Immature natural killer cell (primary cell): ENCODE data around the gene SLCO3A1. TPM values are rescaled to one million over a fixed set of nuclear protein-coding genes. Genes with fewer than 3 reads are reported as not detected.
A peak's percentile ranks its signal among the peaks of the same experiment; 100 is the strongest.

Source experiments
- DNase-seq, 3 donors: peaks; one replicate each; pipeline ENCODE4 v3.0.0; 2022; ENCODE audit warnings: mixed read lengths in 1 of 3
- H3K27ac Mint-ChIP-seq, 6 donors: one replicate each; pipeline ENCODE4 v1.8.0; 2020; ENCODE audit warnings: mixed read lengths in 6 of 6, mild to moderate bottlenecking in 5 of 6, inconsistent platforms in 4 of 6, moderate library complexity in 3 of 6
- H3K27me3 Mint-ChIP-seq, 3 donors: one replicate each; pipeline ENCODE4 v1.8.0; 2020 to 2021; ENCODE audit warnings: low read depth in 3 of 3, mild to moderate bottlenecking in 3 of 3, mixed read lengths in 3 of 3, moderate library complexity in 3 of 3, inconsistent platforms in 1 of 3
- H3K36me3 Mint-ChIP-seq, 3 donors: one replicate each; pipeline ENCODE4 v1.8.0; 2020; ENCODE audit warnings: mixed read lengths in 3 of 3, inconsistent platforms in 2 of 3, mild to moderate bottlenecking in 2 of 3
- H3K4me1 Mint-ChIP-seq, 2 donors: one replicate each; pipeline ENCODE4 v1.8.0; 2020; ENCODE audit warnings: inconsistent platforms in 2 of 2, mild to moderate bottlenecking in 2 of 2, mixed read lengths in 2 of 2, moderate library complexity in 1 of 2
- H3K4me3 Mint-ChIP-seq, 5 donors: one replicate each; pipeline ENCODE4 v1.8.0; 2020; ENCODE audit warnings: mild to moderate bottlenecking in 5 of 5, mixed read lengths in 5 of 5, inconsistent platforms in 3 of 5, moderate library complexity in 3 of 5
- H3K9me3 Mint-ChIP-seq, 6 donors: one replicate each; pipeline ENCODE4 v1.8.0; 2020; ENCODE audit warnings: mild to moderate bottlenecking in 6 of 6, mixed read lengths in 6 of 6, inconsistent platforms in 4 of 6, moderate library complexity in 3 of 6
- polyA plus RNA-seq, 3 donors: library from polyadenylated mRNA; unstranded; fragments of 300-500 nt; fragmentation: Illumina TruSeq; gene quantifications; one replicate each; pipeline ENCODE4 v1.2.3, GENCODE V29; 2021

The SLCO3A1 gene
- polyA plus RNA-seq, 3 donors from 2014 or later = 17.0 to 41.3 (median 30.2) TPM

DNA sequence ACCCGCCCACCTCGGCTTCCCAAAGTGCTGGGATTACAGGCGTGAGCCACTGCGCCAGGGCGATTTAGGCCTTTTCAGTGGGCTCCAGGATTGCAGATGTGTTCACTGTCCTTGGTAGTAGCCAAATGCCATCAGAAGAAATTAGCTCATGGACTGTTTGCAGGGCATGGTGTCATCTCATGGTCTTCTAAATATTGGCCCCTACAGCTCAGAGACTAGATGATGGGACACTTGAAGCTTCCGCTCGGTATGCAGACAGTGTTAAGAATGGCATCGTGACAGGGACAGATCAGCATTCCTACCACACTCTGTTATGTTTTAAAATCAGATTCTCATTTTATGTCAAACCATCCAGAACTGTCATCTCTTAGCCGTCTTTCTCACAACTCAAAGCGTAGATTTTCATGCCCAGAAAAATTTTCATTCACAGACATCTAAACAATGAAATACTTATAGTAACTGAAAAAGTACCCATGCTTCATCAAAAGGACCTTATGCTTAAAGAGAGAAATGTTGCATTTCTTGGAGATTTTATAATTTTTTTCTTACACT is 24.9 kb downstream of the SLCO3A1 start:
- Mint-ChIP-seq H3K4me1 (peaks cover 43 to 47% of the 10 kb centered on the region in 2 donors), H3K4me3 (no peak overlapping the region), H3K27ac (no peak overlapping the region)

DNA sequence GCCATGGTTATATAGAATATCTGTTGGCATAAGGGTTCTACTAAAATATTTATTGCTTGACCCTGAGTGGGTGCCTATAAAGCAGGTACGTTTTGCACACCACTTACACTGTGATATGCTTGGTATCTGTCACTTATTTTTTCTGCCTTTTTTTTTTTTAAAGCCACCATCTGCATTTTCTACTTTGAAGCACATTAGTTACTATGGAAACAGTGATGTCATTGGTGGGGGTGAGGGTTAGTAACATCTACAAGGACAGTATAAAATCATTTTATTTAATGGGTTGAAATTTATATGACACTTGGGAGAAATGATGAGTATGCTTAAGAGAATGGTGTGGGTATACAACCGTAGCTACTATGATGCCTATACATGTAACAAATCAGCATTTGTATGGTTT is 25.6 kb downstream of the SLCO3A1 start:
- H3K4me3 Mint-ChIP-seq = no peak overlapping the region
- peaks cover 0 to 2% (median under 1%) of the 10 kb centered on the region in 3 donors for H3K27me3 Mint-ChIP-seq

More for the DNA sequence above, 24.9 kb downstream of the SLCO3A1 start:
- H3K9me3 Mint-ChIP-seq = no peaks in the 10 kb centered on the region
- DNase-seq = no peak
- H3K27me3 Mint-ChIP-seq = peaks cover 0 to 2% (median 1%) of the 10 kb centered on the region in 3 donors
- peaks cover 0 to 22% (median 3%) of the 10 kb centered on the region in 3 donors for H3K36me3 Mint-ChIP-seq

DNA sequence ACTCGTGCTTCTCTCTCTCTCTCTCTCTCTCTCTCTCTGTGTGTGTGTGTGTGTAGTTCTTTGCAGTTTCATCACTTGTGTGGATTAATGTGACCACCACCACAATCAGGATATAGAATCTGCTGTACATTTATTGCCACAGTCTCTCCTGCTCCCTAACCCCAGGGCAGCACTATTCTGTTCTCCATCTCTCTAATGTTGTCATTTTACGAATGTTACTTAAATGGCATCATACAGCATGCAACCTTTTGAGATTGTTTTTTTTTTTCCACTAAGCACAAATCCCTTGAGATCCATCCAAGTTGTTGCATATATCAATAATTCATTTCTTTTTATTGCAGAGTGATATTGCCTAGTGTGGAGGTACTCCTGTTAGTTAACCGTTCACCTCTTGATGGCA is 26.9 kb downstream of the SLCO3A1 start:
- no peaks in the 10 kb centered on the region for H3K9me3 Mint-ChIP-seq
- H3K4me1 Mint-ChIP-seq = peaks cover 33 to 45% of the 10 kb centered on the region in 2 donors
- no peak for DNase-seq
- H3K4me3 Mint-ChIP-seq = no peak overlapping the region
- H3K36me3 Mint-ChIP-seq = peaks cover 0 to 19% (median 3%) of the 10 kb centered on the region in 3 donors
- peak overlapping the region in 1 of 6 donors; percentile 30 for H3K27ac Mint-ChIP-seq
- no peaks in the 10 kb centered on the region for H3K27me3 Mint-ChIP-seq

More for the DNA sequence above, 25.6 kb downstream of the SLCO3A1 start:
- no peak for DNase-seq
- Mint-ChIP-seq H3K4me1 (peaks cover 43 to 49% of the 10 kb centered on the region in 2 donors), H3K36me3 (peaks cover 0 to 19% (median 3%) of the 10 kb centered on the region in 3 donors), H3K27ac (no peak overlapping the region), H3K9me3 (no peaks in the 10 kb centered on the region)

DNA sequence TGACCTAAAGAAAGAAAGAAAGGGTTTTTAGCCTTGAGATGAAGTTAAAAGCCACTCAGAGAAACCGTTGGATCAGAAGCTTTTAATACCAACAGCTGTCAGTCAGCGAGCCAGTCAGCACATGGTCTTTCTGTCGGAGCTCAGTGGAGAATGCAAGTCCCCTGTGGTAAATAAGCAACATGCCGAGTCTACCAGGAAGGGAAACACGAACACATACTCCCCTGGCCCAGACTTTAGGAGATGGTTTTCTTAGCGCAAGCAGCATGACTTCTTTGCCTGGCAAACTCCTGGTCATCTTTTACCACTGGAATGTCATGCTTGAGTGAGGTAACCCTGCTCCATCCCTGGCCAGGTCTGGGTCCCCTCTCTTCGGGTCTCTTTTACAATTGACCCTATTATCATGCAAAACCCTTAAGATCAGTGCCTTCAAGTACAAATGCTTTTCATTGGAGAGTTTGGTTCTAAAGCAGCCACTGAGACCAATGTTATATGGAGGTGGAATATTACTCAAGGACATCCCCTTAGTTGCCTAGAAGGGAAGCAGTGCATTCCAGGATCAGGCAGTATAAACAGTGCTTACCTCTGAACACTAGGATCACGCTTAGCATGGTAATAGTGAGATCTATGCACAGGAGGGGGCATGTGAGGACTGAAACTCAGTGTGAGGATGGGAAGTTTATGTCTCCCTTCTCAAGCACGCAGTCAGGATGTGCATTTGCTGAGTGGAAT is 28.2 kb downstream of the SLCO3A1 start:
- no peak overlapping the region for H3K4me3 Mint-ChIP-seq
- no peak for DNase-seq
- peaks cover 0 to 2% (median 0%) of the 10 kb centered on the region in 3 donors for H3K27me3 Mint-ChIP-seq
- no peaks in the 10 kb centered on the region for H3K9me3 Mint-ChIP-seq
- H3K27ac Mint-ChIP-seq = no peak overlapping the region
- H3K4me1 Mint-ChIP-seq = peaks cover 44 to 54% of the 10 kb centered on the region in 2 donors
- peaks cover 0 to 19% (median 3%) of the 10 kb centered on the region in 3 donors for H3K36me3 Mint-ChIP-seq

DNA sequence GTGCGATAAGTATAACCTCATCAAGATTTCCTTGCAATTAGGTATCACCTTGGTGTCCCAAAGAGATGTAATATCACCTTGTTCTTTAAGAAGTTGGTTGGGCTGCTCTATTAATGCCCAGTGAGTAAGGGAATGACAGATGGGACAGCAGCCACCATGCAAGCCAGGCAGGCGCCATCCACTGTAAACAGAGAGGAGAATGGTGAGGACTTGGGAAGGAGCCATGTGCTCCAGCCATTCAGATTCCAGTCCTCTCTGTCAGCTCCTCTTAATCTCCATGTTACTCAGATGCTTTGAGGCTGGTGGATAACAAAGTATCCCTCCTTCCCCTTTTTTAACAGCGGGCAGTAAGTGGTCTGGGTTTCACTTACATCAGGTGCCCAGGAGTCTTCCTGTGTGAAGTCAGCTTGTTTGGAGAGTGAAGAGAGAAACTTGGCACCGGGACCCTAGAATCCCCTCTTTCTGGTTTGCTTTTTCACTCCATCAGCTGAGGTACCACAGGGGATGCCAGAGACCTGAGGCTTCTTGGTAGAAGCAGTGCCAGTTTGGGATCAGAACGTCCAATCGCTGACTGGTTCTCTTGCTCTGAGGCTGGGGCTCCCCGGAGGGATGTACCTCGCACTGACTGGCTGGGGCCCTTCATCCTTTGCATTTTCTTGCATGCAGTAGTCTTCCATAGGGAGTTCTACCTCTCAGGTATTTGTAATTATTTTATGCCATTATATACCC is 29.5 kb downstream of the SLCO3A1 start:
- no peak for DNase-seq
- H3K4me1 Mint-ChIP-seq = peaks cover 53 to 67% of the 10 kb centered on the region in 2 donors
- no peak overlapping the region for H3K4me3 Mint-ChIP-seq
- H3K9me3 Mint-ChIP-seq = no peaks in the 10 kb centered on the region
- H3K27ac Mint-ChIP-seq = peak overlapping the region in 1 of 6 donors; percentile 40
- H3K27me3 Mint-ChIP-seq = peaks cover 0 to 2% (median 1%) of the 10 kb centered on the region in 3 donors
- peaks cover 0 to 10% (median 0%) of the 10 kb centered on the region in 3 donors for H3K36me3 Mint-ChIP-seq

DNA sequence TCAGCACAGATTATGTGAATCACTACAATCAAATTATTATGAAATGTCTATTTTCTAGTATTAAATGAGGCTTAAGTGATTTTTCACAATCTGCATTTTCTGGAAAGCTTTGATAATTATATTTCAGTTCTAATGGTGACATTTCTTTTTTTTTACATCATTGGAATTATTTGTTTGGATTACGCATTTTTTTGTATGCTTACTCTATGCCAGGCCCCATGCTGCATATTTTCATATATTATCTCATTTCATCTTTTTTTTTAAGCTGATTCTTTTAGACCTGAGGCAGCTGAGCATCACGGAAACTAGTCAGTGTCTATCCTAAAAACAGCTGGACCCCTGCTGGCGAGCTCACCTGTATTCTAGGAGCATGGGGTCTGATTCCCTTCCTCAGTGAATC is 31.1 kb downstream of the SLCO3A1 start:
- no peak for DNase-seq
- Mint-ChIP-seq H3K9me3 (no peaks in the 10 kb centered on the region), H3K4me3 (no peak overlapping the region), H3K4me1 (peaks cover 52 to 78% of the 10 kb centered on the region in 2 donors), H3K27ac (no peak overlapping the region), H3K36me3 (peaks cover 0 to 3% (median 0%) of the 10 kb centered on the region in 3 donors), H3K27me3 (peaks cover 0 to 2% (median 1%) of the 10 kb centered on the region in 3 donors)

DNA sequence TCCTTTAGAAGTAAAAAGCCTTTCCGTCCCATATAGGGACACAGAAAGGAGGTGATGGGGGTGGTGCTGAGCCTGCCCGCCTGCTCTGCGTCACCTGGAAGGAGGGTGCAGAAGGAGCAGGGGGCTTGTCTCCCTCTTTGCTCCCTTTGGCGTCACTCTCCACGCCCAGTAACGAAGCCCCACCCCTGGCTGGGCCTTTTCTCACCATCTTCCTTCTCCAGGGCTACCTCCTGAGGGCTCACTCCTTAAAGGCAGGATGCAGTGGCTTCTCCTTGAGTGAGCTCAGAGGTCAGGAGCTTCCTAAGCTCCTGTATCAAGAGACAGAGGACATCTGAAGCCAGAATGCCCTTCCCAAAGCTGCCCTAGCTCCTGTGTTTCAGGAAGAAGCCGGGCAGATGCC is 31.5 kb downstream of the SLCO3A1 start:
- H3K36me3 Mint-ChIP-seq = peaks cover 0 to under 1% (median 0%) of the 10 kb centered on the region in 3 donors
- H3K27ac Mint-ChIP-seq = no peak overlapping the region

DNA sequence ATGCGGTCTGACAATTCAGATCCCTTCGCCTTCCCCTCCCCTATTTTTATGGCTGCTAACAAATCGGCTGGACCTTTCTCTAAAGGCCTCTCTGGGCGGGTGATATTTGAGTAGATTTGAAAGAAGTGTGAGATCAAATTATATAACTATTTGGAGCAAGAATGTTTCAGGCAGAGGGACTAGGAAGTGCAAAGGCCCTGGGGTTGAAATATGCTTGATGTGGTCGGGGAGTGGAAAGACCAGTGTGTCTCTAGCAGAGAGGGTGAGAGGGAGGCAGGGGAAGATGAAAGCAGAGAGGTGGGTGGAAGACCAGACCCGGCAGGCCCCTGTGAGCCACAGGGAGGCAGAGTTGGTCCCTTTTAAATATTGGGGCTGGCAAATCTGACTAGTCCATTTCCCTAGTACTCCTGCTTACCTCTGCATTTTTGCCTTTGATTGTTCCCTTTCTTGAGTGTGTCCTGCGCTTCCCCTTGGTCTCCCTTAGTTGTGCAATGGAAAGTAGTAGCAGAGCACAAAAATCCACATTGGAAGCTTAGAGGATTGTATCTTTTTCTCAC is 32.3 kb downstream of the SLCO3A1 start:
- no peak for DNase-seq
- Mint-ChIP-seq H3K4me3 (no peak overlapping the region), H3K27me3 (peaks cover 0 to 2% (median 1%) of the 10 kb centered on the region in 3 donors), H3K27ac (peak overlapping the region in 1 of 6 donors; percentile 42), H3K36me3 (no peaks in the 10 kb centered on the region), H3K9me3 (no peaks in the 10 kb centered on the region), H3K4me1 (peaks cover 48 to 76% of the 10 kb centered on the region in 2 donors)

More for the DNA sequence above, 31.5 kb downstream of the SLCO3A1 start:
- DNase-seq = no peak
- H3K4me1 Mint-ChIP-seq = peaks cover 51 to 78% of the 10 kb centered on the region in 2 donors
- H3K4me3 Mint-ChIP-seq = no peak overlapping the region
- H3K27me3 Mint-ChIP-seq = peaks cover 0 to 2% (median 1%) of the 10 kb centered on the region in 3 donors
- no peaks in the 10 kb centered on the region for H3K9me3 Mint-ChIP-seq

DNA sequence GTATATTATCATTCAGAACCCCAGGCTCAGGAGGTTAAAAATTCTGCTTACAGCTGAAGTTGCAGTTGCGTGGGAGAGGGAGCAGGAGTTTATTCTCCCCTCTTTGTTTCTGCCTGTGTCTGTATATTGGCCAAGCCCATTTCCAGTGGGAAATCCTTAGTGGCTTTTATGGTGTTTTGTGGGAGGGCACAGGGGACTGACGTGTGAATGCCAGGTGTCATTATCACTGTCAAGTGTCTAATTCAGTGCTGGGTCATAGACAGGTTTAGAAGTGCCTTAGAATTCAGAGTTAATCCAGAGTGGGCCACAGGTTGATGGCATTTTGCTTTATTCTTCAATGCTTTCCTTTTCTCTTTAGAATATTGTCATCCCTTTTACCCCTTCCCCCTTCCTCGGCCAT is 33.4 kb downstream of the SLCO3A1 start:
- Mint-ChIP-seq H3K9me3 (no peaks in the 10 kb centered on the region), H3K4me1 (peaks cover 40 to 71% of the 10 kb centered on the region in 2 donors), H3K36me3 (no peaks in the 10 kb centered on the region), H3K27me3 (peaks cover 0 to 2% (median 1%) of the 10 kb centered on the region in 3 donors), H3K27ac (peak overlapping the region in 1 of 6 donors; percentile 33), H3K4me3 (no peak overlapping the region)
- DNase-seq = no peak

DNA sequence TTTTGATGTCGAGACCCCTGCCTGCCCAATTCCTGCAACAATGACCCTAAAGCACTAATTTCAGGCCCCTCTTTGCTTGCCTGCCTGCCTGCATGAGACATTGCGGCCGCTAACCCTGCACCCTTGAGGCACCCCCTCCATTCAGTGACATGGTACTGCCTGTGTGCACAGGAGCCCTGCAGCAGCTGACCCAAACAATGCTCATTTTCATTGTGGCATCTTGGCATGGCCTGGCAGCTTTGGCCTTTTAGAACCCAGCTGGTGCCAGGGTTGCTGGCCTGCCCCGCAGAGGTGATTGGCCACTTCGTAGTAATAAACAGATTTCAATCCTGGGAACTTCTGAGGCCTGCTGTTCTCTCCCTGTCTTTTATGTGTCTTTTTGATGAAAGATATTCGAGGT is 33.8 kb downstream of the SLCO3A1 start:
- Mint-ChIP-seq H3K27ac (peak overlapping the region in 2 of 6 donors; percentile 33 to 59), H3K4me1 (peaks cover 40 to 69% of the 10 kb centered on the region in 2 donors), H3K9me3 (no peaks in the 10 kb centered on the region), H3K27me3 (peaks cover 0 to 2% (median 1%) of the 10 kb centered on the region in 3 donors), H3K36me3 (peaks cover 0 to under 1% (median under 1%) of the 10 kb centered on the region in 3 donors), H3K4me3 (peak overlapping the region in 1 of 5 donors; percentile 24)
- DNase-seq = no peak

DNA sequence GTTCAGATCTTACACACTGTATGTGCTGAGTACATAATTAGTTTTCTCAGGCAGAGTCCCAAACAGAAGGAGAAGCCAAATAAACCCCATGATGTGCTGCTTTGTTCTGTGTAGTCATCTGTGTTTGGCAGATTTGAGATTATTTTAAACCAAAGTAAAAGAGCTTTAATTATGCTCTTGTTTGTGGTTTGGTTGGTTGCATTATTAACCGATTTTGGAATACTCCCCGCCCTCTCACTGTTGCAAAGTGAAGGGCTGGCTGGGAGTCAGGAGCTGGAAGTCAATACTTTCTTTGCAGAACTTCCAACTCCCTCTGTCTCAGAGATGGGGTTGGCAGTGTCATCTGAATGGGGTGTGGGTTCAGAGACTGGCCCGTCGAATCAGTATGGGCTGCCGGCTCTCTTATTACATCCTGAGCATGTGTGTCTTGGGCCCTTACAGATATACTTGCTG is 34.4 kb downstream of the SLCO3A1 start:
- Mint-ChIP-seq H3K4me1 (peaks cover 40 to 72% of the 10 kb centered on the region in 2 donors), H3K9me3 (no peaks in the 10 kb centered on the region), H3K27me3 (peaks cover 0 to 2% (median 1%) of the 10 kb centered on the region in 3 donors), H3K36me3 (peaks cover 0 to 6% (median 6%) of the 10 kb centered on the region in 3 donors), H3K4me3 (no peak overlapping the region), H3K27ac (no peak overlapping the region)
- no peak for DNase-seq

DNA sequence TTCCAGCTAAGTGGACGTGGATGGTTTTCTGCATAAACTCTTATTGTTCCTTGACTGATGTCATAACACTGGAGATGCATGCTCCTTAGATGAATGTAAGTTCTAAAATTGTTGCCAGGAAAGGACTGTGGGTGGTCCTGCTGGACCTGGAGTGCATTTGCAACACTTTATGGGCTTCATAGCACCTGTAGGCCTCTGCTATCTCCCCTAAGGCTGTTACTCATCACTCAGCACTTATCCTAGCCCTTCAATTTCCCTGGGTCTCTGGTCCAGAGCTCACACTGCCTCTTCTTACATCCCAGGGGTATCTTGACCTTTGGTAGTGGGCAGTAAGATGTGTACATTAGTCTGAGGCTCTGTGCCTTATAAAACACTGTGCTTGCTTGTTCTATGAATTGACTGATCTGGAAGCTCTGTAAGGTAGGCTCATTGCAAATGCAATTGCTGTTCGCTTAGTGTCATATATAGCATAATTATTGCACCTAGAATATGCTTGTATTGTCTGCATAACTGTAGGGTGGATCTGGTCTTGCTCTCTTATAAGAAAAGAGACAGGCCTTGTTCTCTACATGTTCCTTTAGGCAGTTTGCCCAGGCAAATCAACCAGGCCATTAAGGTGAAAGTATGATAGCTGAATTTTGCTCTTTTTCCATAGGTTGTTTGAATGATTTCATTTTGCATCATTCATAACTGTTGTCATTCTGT is 35.8 kb downstream of the SLCO3A1 start:
- H3K27ac Mint-ChIP-seq = peak overlapping the region in 1 of 6 donors; percentile 64
- H3K4me1 Mint-ChIP-seq = peaks cover 40 to 76% of the 10 kb centered on the region in 2 donors
- H3K9me3 Mint-ChIP-seq = no peaks in the 10 kb centered on the region
- no peak overlapping the region for H3K4me3 Mint-ChIP-seq
- DNase-seq = no peak
- H3K36me3 Mint-ChIP-seq = peaks cover 0 to 13% (median 12%) of the 10 kb centered on the region in 3 donors
- peaks cover 0 to 2% (median 1%) of the 10 kb centered on the region in 3 donors for H3K27me3 Mint-ChIP-seq

DNA sequence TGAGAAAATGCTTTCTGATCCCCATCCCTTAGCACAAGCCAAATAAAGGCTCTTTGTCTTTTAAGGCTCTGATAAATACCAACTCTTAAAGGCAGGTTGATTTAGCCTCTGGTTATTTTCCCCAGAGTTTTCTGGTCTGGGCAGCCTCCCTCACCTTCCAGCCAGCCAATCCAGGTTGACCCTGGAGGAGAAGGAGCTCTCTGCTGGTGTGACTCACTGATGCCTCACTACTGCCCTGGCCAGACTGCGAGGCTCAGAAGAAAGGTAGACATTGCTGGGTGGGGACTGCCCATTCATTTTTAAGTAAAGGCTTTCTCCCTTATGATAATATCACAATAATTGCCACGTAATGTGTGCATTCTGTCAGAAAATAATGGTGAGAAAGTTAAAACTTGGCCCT is 37.1 kb downstream of the SLCO3A1 start:
- peaks cover 48 to 80% of the 10 kb centered on the region in 2 donors for H3K4me1 Mint-ChIP-seq
- DNase-seq = no peak
- H3K9me3 Mint-ChIP-seq = no peaks in the 10 kb centered on the region
- peaks cover 0 to 1% (median 1%) of the 10 kb centered on the region in 3 donors for H3K27me3 Mint-ChIP-seq
- H3K36me3 Mint-ChIP-seq = peaks cover 0 to 13% (median 12%) of the 10 kb centered on the region in 3 donors
- no peak overlapping the region for H3K4me3 Mint-ChIP-seq
- no peak overlapping the region for H3K27ac Mint-ChIP-seq
